Progenitor cell of endocrine pancreas (in vitro differentiated cells): ENCODE measurements around the gene ABCC10. TPM values are rescaled to one million over a fixed set of nuclear protein-coding genes. Genes with fewer than 3 reads are reported as not detected.
"Not testable (repeated sequence)": the region's sequence is repeated elsewhere in the genome, so short reads cannot be mapped to it uniquely, and the experiment has no call there.

Experiments
- DNase-seq: peaks from one replicate; pipeline ENCODE4 v3.0.0; 2021; ENCODE audit warnings: low spot score; ENCODE audit not compliant: unreplicated experiment
- H3K27ac Mint-ChIP-seq: 2 replicates; pipeline ENCODE4 v1.8.0; 2021; ENCODE audit warnings: mild to moderate bottlenecking, moderate library complexity, mixed read lengths
- H3K27me3 Mint-ChIP-seq: 2 replicates; pipeline ENCODE4 v1.8.0; 2021; ENCODE audit warnings: mixed read lengths
- H3K36me3 Mint-ChIP-seq: 2 replicates; pipeline ENCODE4 v1.8.0; 2022; ENCODE audit warnings: mixed read lengths; ENCODE audit not compliant: insufficient read depth
- H3K4me1 Mint-ChIP-seq: 2 replicates; pipeline ENCODE4 v1.8.0; 2021; ENCODE audit warnings: low read depth, mixed read lengths
- H3K4me3 Mint-ChIP-seq: 2 replicates; pipeline ENCODE4 v1.8.0; 2021; ENCODE audit warnings: low read depth, mild to moderate bottlenecking, moderate library complexity, mixed read lengths
- H3K9me3 Mint-ChIP-seq: 2 replicates; pipeline ENCODE4 v1.8.0; 2021; ENCODE audit warnings: low read depth, mixed read lengths
- CTCF ChIP-seq: fragments of 200-600 bp; sonication (generic); IDR thresholded peaks from one replicate; pipeline ENCODE4 v1.5.0; 2021; ENCODE audit warnings: antibody characterized with exemption, mild to moderate bottlenecking; ENCODE audit not compliant: unreplicated experiment
- total RNA-seq: library from RNA; stranded (reverse); gene quantifications from 2 replicates; pipeline ENCODE4 v1.2.1, GENCODE V29; 2021

ABCC10 gene
- total RNA-seq, 1 donor from 2014 or later = 68.8 TPM

GRCh38 chr6:43386492-43386891 lies 40.8 kb upstream of the ABCC10 start:
- peaks cover 16% of the 10 kb centered on the region for H3K4me1 Mint-ChIP-seq
- TF ChIP-seq CTCF = peak; percentile 54
- H3K36me3 Mint-ChIP-seq = no peaks in the 10 kb centered on the region
- H3K27ac Mint-ChIP-seq = no peak overlapping the region
- H3K27me3 Mint-ChIP-seq = peaks cover 3% of the 10 kb centered on the region
- no peaks in the 10 kb centered on the region for H3K9me3 Mint-ChIP-seq
- DNase-seq = no peak
- H3K4me3 Mint-ChIP-seq = no peak overlapping the region

GRCh38 chr6:43389730-43390295 lies 37.5 kb upstream of the ABCC10 start:
- Mint-ChIP-seq H3K27me3 (peaks cover 2% of the 10 kb centered on the region), H3K4me1 (peaks cover 41% of the 10 kb centered on the region), H3K27ac (no peak overlapping the region), H3K9me3 (no peaks in the 10 kb centered on the region), H3K36me3 (no peaks in the 10 kb centered on the region), H3K4me3 (no peak overlapping the region)
- TF ChIP-seq CTCF = no peak
- no peak for DNase-seq

- Mint-ChIP-seq H3K27ac (peak overlapping the region; percentile 73), H3K4me3 (peak overlapping the region; percentile 29), H3K4me1 (peaks cover 44% of the 10 kb centered on the region)
- not testable (repeated sequence) for DNase-seq, H3K36me3 Mint-ChIP-seq, H3K27me3 Mint-ChIP-seq, H3K9me3 Mint-ChIP-seq
Observed at GRCh38 chr6:43390753-43391439, 36.4 kb upstream of the ABCC10 start.

- peaks cover 2% of the 10 kb centered on the region for H3K27me3 Mint-ChIP-seq
- H3K9me3 Mint-ChIP-seq = no peaks in the 10 kb centered on the region
- H3K36me3 Mint-ChIP-seq = no peaks in the 10 kb centered on the region
- no peak for TF ChIP-seq CTCF
- peak overlapping the region; percentile 81 for H3K27ac Mint-ChIP-seq
- no peak for DNase-seq
- peak overlapping the region; percentile 56 for H3K4me3 Mint-ChIP-seq
- peaks cover 49% of the 10 kb centered on the region for H3K4me1 Mint-ChIP-seq
Observed at GRCh38 chr6:43391440-43392031, 35.8 kb upstream of the ABCC10 start.

GRCh38 chr6:43393133-43393532 lies 34.2 kb upstream of the ABCC10 start:
- not testable (repeated sequence) for H3K27me3 Mint-ChIP-seq, H3K4me3 Mint-ChIP-seq, H3K27ac Mint-ChIP-seq, DNase-seq, H3K36me3 Mint-ChIP-seq, H3K9me3 Mint-ChIP-seq
- H3K4me1 Mint-ChIP-seq = peaks cover 53% of the 10 kb centered on the region

GRCh38 chr6:43393602-43394001 lies 33.7 kb upstream of the ABCC10 start:
- TF ChIP-seq CTCF = no peak
- Mint-ChIP-seq H3K4me3 (no peak overlapping the region), H3K27ac (no peak overlapping the region), H3K4me1 (peaks cover 53% of the 10 kb centered on the region), H3K36me3 (no peaks in the 10 kb centered on the region), H3K27me3 (peaks cover 2% of the 10 kb centered on the region), H3K9me3 (no peaks in the 10 kb centered on the region)
- no peak for DNase-seq
